Right lobe of liver (tissue), 6 donors: ENCODE data around the gene UCP2. TPM values are rescaled to one million over a fixed set of nuclear protein-coding genes. Genes with fewer than 3 reads are reported as not detected.

ENCODE experiments used
- ATAC-seq, 4 donors: fragments of 200-7000 bp; cut with Tn5 transposase; one replicate each; pipeline ENCODE4 v1.9.1; 2020; ENCODE audit warnings: mild to moderate bottlenecking in 4 of 4, moderate library complexity in 4 of 4
- DNase-seq, 3 donors: peaks; one replicate each; pipeline ENCODE4 v3.0.0-alpha.2; 2020
- H3K27ac ChIP-seq, 3 donors: fragments of 200-600 bp; one replicate each; pipeline ENCODE4 v1.8.0; 2022
- H3K27me3 ChIP-seq, 2 donors: fragments of 200-600 bp; one replicate each; pipeline ENCODE4 v1.8.0; 2022
- H3K36me3 ChIP-seq, 4 donors: fragments of 200-600 bp; sonication (generic) in 1 of 4; one replicate each; pipeline versions ENCODE4 v1.5.1 to v1.8.0; 2017 to 2022; ENCODE audit warnings: control low read depth in 1 of 4
- H3K4me1 ChIP-seq, 4 donors: fragments of 200-600 bp; sonication (generic) in 1 of 4; one replicate each; pipeline versions ENCODE4 v1.5.1 to v1.8.0; 2017 to 2022; ENCODE audit warnings: control low read depth in 1 of 4
- H3K4me3 ChIP-seq, 3 donors: fragments of 200-600 bp; one replicate each; pipeline ENCODE4 v1.8.0; 2022
- H3K9me3 ChIP-seq, 4 donors: fragments of 200-600 bp; sonication (generic) in 1 of 4; one replicate each; pipeline versions ENCODE4 v1.5.1 to v1.8.0; 2017 to 2022; ENCODE audit warnings: control low read depth in 1 of 4
- CTCF ChIP-seq, 4 donors: fragments of 200-600 bp in 3 of 4; fragments of 450-650 bp in 1 of 4; IDR thresholded peaks; one replicate each; pipeline versions ENCODE4 v1.5.1 to v1.8.0; 2016 to 2022; ENCODE audit warnings: antibody characterized with exemption in 4 of 4, mild to moderate bottlenecking in 2 of 4
- POLR2A ChIP-seq: fragments of 450-650 bp; IDR thresholded peaks from one replicate; pipeline ENCODE4 v1.6.1; 2017; ENCODE audit warnings: antibody characterized with exemption, mild to moderate bottlenecking
- WGBS: methylation state at CpG from one replicate; pipeline ENCODE4 v1.1.6; 2018; ENCODE audit warnings: low coverage, low lambda C conversion rate; ENCODE audit not compliant: insufficient coverage; ENCODE audit errors: missing lambda C conversion rate; 5-methylcytosine and 5-hydroxymethylcytosine counted together
- intact Hi-C, 2 donors: fragments of 100-400 bp; cut with DNase I; formaldehyde crosslinking; loops; one replicate each; pipeline versions ENCODE4 v1.11.2 to v1.14.1; 2022
- total RNA-seq, 6 experiments: library from RNA; depleted of rRNA in 2 of 6; stranded (reverse); fragments of >200 nt in 2 of 6; fragmentation: NEBNext Ultra II Directional in 3 of 6; extraction: Animal tissue kit (Norgen Biotek cat#: 25700) in 3 of 6; gene quantifications; one replicate each; pipeline versions ENCODE4 v1.1.0 to v1.2.4, GENCODE V29; 2016 to 2023
- donor health status: DM: no; HTN: yes; CAD: no.
- donor health status: DM: no; HTN: no; CAD: no.
- donor health status: DM: no; HTN: no; CAD: no.
- donor health status: DM: no; HTN: yes; CAD: no.
- donor health status: DM: no; HTN: yes; CAD: no.

UCP2 gene
- total RNA-seq, 6 experiments from 2014 or later = 5.2 to 41.3 (median 8.7) TPM

- DNase-seq (no peak), ATAC-seq (peak; percentile 71 to 80 (median 74))
- no peak overlapping the region for H3K27ac ChIP-seq
- intact Hi-C loops = no loop called here
- peaks cover 0 to 60% (median 8%) of the 10 kb centered on the region in 4 donors for H3K36me3 ChIP-seq
- 63% methylated on average over 7 of the region's 7 CpGs for WGBS
- no peak overlapping the region for H3K4me3 ChIP-seq
- TF ChIP-seq POLR2A (no peak), CTCF (IDR thresholded peaks at IDR 0.05) (peak; percentile 11 to 32 (median 28))
- no peaks in the 10 kb centered on the region for H3K9me3 ChIP-seq
- no peaks in the 10 kb centered on the region for H3K4me1 ChIP-seq
- no peaks in the 10 kb centered on the region for H3K27me3 ChIP-seq
Observed at GRCh38 chr11:73931039-73931645, 51.5 kb downstream of the UCP2 start.

- 94% methylated on average over 2 of the region's 2 CpGs for WGBS
- H3K9me3 ChIP-seq = no peaks in the 10 kb centered on the region
- no peak for TF ChIP-seq CTCF (IDR thresholded peaks at IDR 0.05)
- no peak for TF ChIP-seq POLR2A
- H3K27ac ChIP-seq = no peak overlapping the region
- ATAC-seq = no peak
- H3K4me1 ChIP-seq = no peaks in the 10 kb centered on the region
- H3K36me3 ChIP-seq = peaks cover 0 to 67% (median 10%) of the 10 kb centered on the region in 4 donors
- no peak for DNase-seq
- no peaks in the 10 kb centered on the region for H3K27me3 ChIP-seq
- intact Hi-C loops = no loop called here
- H3K4me3 ChIP-seq = no peak overlapping the region
Observed at GRCh38 chr11:73929388-73929787, 53.3 kb downstream of the UCP2 start.

Other genes starting within 250 kb of the UCP2 start
- gene RAB6A, start 221.8 kb downstream of the UCP2 start, total RNA-seq = 100 to 1,000 TPM in 2 of 6 experiments, 10 to 100 TPM in 4; 59.3 to 163 (median 81.7) TPM
- 10 to 100 TPM; 15.9 to 26.7 (median 18.2) TPM for gene MRPL48, start 195.0 kb downstream of the UCP2 start, total RNA-seq
- 100 to 1,000 TPM in 2 of 6 experiments, 10 to 100 TPM in 4; 48.8 to 116 (median 56.0) TPM for gene COA4, start 106.0 kb downstream of the UCP2 start, total RNA-seq
- 10 to 100 TPM in 2 of 6 experiments, 1 to 10 TPM in 4; 7.4 to 15.4 (median 9.1) TPM for gene PAAF1, start 105.8 kb downstream of the UCP2 start, total RNA-seq
- not detected for gene DNAJB13, start 31.8 kb downstream of the UCP2 start, total RNA-seq
- 1 to 10 TPM in 2 of 6 experiments, under 1 TPM in 4; 0.20 to 1.5 (median 0.42) TPM for gene UCP3, start 26.2 kb upstream of the UCP2 start, total RNA-seq
- gene C2CD3, start 188.2 kb upstream of the UCP2 start, total RNA-seq = 1 to 10 TPM; 4.8 to 9.6 (median 7.4) TPM
- 10 to 100 TPM in 5 of 6 experiments, 1 to 10 TPM in 1; 8.9 to 18.9 (median 13.0) TPM for gene PPME1, start 188.4 kb upstream of the UCP2 start, total RNA-seq